SK-N-SH (cell line): ENCODE results near the gene LSG1.

Experiments
- MAX ChIP-seq: IDR thresholded peaks from 2 replicates; pipeline ENCODE4 v1.4.0; 2012; ENCODE audit warnings: low read depth
- RAD21 ChIP-seq: IDR thresholded peaks from 2 replicates; pipeline ENCODE4 v1.6.1; 2012; ENCODE audit warnings: mild to moderate bottlenecking, low read length
- RFX5 ChIP-seq: IDR thresholded peaks from 2 replicates; pipeline ENCODE4 v1.6.1; 2012; ENCODE audit warnings: mild to moderate bottlenecking, improper control_type of control experiment, low read length
- TF ChIP-seq, protein P1 (sequence below): fragments of 200-600 bp; sonication (generic); IDR thresholded peaks from 2 replicates; pipeline ENCODE4 v1.6.1; 2017; ENCODE audit warnings: antibody characterized with exemption, mild to moderate bottlenecking, moderate library complexity

GRCh38 chr3:194707147-194707540 lies 35.2 kb upstream of the LSG1 start:
- TF ChIP-seq, protein P1, sequence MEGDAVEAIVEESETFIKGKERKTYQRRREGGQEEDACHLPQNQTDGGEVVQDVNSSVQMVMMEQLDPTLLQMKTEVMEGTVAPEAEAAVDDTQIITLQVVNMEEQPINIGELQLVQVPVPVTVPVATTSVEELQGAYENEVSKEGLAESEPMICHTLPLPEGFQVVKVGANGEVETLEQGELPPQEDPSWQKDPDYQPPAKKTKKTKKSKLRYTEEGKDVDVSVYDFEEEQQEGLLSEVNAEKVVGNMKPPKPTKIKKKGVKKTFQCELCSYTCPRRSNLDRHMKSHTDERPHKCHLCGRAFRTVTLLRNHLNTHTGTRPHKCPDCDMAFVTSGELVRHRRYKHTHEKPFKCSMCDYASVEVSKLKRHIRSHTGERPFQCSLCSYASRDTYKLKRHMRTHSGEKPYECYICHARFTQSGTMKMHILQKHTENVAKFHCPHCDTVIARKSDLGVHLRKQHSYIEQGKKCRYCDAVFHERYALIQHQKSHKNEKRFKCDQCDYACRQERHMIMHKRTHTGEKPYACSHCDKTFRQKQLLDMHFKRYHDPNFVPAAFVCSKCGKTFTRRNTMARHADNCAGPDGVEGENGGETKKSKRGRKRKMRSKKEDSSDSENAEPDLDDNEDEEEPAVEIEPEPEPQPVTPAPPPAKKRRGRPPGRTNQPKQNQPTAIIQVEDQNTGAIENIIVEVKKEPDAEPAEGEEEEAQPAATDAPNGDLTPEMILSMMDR, result no peak
- TF ChIP-seq RAD21 (no peak), RFX5 (no peak), MAX (no peak)
